KMS-11 (cell line): ENCODE results near the gene LPCAT4.
"Not testable (repeated sequence)": the region's sequence is repeated elsewhere in the genome, so short reads cannot be mapped to it uniquely, and the experiment has no call there.

Experiments
- H2AFZ ChIP-seq: fragments of 200-600 bp; sonication (generic); 2 replicates; pipeline ENCODE4 v1.6.1; 2016; ENCODE audit warnings: antibody characterized with exemption, mixed run types, low read depth
- H3K27ac ChIP-seq: fragments of 200-600 bp; sonication (generic); 2 replicates; pipeline ENCODE4 v1.6.1; 2016; ENCODE audit warnings: mild to moderate bottlenecking, mixed run types
- H3K27me3 ChIP-seq: fragments of 200-600 bp; sonication (generic); 2 replicates; pipeline ENCODE4 v1.6.1; 2017; ENCODE audit warnings: mild to moderate bottlenecking, low read depth, mixed run types, moderate library complexity; ENCODE audit not compliant: insufficient read depth
- H3K36me3 ChIP-seq: fragments of 200-600 bp; sonication (generic); 2 replicates; pipeline ENCODE4 v1.6.1; 2017; ENCODE audit warnings: mild to moderate bottlenecking, mixed run types; ENCODE audit not compliant: insufficient read depth
- H3K4me1 ChIP-seq: fragments of 200-600 bp; sonication (generic); 2 replicates; pipeline ENCODE4 v1.6.1; 2016; ENCODE audit warnings: mild to moderate bottlenecking, low read depth, mixed run types; ENCODE audit not compliant: poor library complexity, severe bottlenecking
- H3K4me2 ChIP-seq: fragments of 200-600 bp; sonication (generic); 2 replicates; pipeline ENCODE4 v1.7.0; 2016; ENCODE audit warnings: mild to moderate bottlenecking, mixed run types
- H3K4me3 ChIP-seq: fragments of 200-600 bp; sonication (generic); IDR thresholded peaks from 2 replicates; pipeline ENCODE4 v1.6.1; 2017; ENCODE audit warnings: low read depth, low read length, mixed read lengths; ENCODE audit not compliant: insufficient read depth
- H3K79me2 ChIP-seq: fragments of 200-600 bp; sonication (generic); 2 replicates; pipeline ENCODE4 v1.6.1; 2016; ENCODE audit warnings: low read depth, mixed run types; ENCODE audit not compliant: insufficient read depth
- H3K9ac ChIP-seq: fragments of 200-600 bp; sonication (generic); 2 replicates; pipeline ENCODE4 v1.6.1; 2016; ENCODE audit warnings: mild to moderate bottlenecking, mixed run types
- H4K20me1 ChIP-seq: fragments of 200-600 bp; sonication (generic); 2 replicates; pipeline ENCODE4 v1.6.1; 2016; ENCODE audit warnings: mild to moderate bottlenecking, mixed run types; ENCODE audit not compliant: insufficient read depth
- TF ChIP-seq, protein P1 (sequence below): fragments of 200-600 bp; sonication (generic); conservative IDR thresholded peaks from 2 replicates; pipeline ENCODE4 v1.6.1; 2017; ENCODE audit warnings: low read depth, mild to moderate bottlenecking, antibody characterized with exemption, low read length, moderate library complexity, mixed read lengths

Gene LPCAT4

DNA sequence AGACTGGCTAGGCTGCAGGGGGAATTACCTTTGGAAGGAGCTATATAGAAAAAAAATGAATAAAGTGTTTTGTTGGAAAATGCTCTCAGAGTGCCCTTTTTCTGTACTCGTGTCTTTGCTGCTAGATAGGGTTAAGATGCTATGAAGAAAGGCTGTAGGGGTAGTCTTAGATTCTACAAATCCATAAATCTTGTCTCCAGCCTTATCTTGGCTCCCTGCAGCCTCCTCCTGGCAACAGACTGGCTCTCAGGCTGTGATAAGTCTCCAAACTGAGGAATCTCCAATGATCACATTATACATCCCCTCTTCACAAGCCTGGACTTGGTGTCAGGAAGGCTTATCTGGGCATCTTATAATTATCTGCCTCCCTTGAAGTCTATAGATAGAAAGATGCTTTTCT, 9.3 kb downstream of the LPCAT4 start:
- Histone ChIP-seq H3K4me1 (no peaks in the 10 kb centered on the region), H3K27ac (no peak overlapping the region), H3K36me3 (no peaks in the 10 kb centered on the region)

DNA sequence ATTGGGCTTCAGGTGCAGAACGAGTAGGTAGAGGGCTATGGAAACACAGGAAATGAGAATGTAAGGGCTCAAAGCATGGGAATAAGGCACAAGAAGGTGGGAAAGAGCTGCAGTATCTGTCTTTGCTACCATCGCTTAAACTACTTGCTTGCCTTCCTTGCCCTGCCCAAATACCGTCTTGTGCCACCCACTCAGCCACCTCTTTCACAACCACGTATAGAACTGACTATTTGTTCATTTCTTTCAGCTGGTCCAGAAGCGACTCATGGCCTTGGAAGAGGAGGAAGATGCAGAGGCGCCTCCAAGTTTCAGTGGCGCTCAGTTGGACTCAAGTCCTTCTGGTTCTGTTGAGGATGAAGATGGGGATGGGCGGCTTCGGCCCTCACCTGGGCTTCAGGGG, 11.8 kb downstream of the LPCAT4 start:
- Histone ChIP-seq H2AFZ (no peak overlapping the region), H3K9ac (no peak overlapping the region), H3K79me2 (no peaks in the 10 kb centered on the region), H3K4me1 (no peaks in the 10 kb centered on the region), H3K4me3 (no peak overlapping the region), H3K27me3 (no peaks in the 10 kb centered on the region), H4K20me1 (no peaks in the 10 kb centered on the region), H3K36me3 (no peaks in the 10 kb centered on the region), H3K4me2 (no peak overlapping the region), H3K27ac (no peak overlapping the region)
- TF ChIP-seq, protein P1, sequence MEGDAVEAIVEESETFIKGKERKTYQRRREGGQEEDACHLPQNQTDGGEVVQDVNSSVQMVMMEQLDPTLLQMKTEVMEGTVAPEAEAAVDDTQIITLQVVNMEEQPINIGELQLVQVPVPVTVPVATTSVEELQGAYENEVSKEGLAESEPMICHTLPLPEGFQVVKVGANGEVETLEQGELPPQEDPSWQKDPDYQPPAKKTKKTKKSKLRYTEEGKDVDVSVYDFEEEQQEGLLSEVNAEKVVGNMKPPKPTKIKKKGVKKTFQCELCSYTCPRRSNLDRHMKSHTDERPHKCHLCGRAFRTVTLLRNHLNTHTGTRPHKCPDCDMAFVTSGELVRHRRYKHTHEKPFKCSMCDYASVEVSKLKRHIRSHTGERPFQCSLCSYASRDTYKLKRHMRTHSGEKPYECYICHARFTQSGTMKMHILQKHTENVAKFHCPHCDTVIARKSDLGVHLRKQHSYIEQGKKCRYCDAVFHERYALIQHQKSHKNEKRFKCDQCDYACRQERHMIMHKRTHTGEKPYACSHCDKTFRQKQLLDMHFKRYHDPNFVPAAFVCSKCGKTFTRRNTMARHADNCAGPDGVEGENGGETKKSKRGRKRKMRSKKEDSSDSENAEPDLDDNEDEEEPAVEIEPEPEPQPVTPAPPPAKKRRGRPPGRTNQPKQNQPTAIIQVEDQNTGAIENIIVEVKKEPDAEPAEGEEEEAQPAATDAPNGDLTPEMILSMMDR: no peak

More for the DNA sequence above, 9.3 kb downstream of the LPCAT4 start:
- Histone ChIP-seq H3K79me2 (no peaks in the 10 kb centered on the region), H3K4me3 (no peak overlapping the region), H4K20me1 (no peaks in the 10 kb centered on the region), H2AFZ (no peak overlapping the region), H3K4me2 (no peak overlapping the region), H3K27me3 (no peaks in the 10 kb centered on the region), H3K9ac (no peak overlapping the region)
- TF ChIP-seq, protein P1: no peak

DNA sequence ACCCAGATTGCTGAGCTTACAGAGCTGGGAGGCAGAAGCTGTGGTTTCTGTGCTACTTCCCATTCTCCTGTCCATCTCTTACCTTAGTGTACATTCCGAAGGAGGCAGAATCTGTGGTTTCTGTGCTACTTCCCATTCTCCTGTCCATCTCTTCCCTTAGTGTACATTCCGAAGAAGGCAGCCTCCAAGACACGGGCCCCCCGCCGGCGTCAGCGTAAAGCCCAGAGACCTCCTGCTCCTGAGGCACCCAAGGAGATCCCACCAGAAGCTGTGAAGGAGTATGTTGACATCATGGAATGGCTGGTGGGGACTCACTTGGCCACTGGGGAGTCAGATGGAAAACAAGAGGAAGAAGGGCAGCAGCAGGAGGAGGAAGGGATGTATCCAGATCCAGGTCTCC, 12.7 kb downstream of the LPCAT4 start:
- H3K79me2 ChIP-seq: no peaks in the 10 kb centered on the region
- no peak overlapping the region for H3K27ac ChIP-seq
- no peak overlapping the region for H3K4me3 ChIP-seq
- no peak overlapping the region for H3K4me2 ChIP-seq
- no peaks in the 10 kb centered on the region for H3K4me1 ChIP-seq
- no peaks in the 10 kb centered on the region for H4K20me1 ChIP-seq
- TF ChIP-seq, protein P1: no peak
- no peaks in the 10 kb centered on the region for H3K36me3 ChIP-seq
- H2AFZ ChIP-seq: no peak overlapping the region
- H3K27me3 ChIP-seq: no peaks in the 10 kb centered on the region
- H3K9ac ChIP-seq: no peak overlapping the region

DNA sequence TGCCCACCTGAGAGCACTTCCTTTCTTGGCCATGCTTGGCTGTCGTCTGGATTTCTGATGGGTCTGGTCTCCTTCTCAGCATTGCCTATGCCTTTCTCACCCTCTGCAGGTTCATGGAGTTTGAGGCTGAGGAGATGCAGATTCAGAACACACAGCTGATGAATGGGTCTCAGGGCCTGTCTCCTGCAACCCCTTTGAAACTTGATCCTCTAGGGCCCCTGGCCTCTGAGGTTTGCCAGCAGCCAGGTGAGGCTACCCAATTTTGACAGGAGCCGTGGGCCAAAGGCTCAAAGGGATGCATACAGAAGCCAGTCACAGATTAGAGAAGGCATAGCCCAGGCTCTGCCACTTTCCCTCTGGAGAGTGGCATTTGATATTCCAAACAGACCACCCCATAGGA, 13.4 kb downstream of the LPCAT4 start:
- no peaks in the 10 kb centered on the region for H3K36me3 ChIP-seq
- H3K27me3 ChIP-seq: no peaks in the 10 kb centered on the region
- H3K4me2 ChIP-seq: no peak overlapping the region
- no peaks in the 10 kb centered on the region for H3K4me1 ChIP-seq
- TF ChIP-seq, protein P1: no peak
- no peak overlapping the region for H3K9ac ChIP-seq
- H3K4me3 ChIP-seq: no peak overlapping the region
- H3K79me2 ChIP-seq: no peaks in the 10 kb centered on the region
- H4K20me1 ChIP-seq: no peaks in the 10 kb centered on the region
- no peak overlapping the region for H3K27ac ChIP-seq
- no peak overlapping the region for H2AFZ ChIP-seq

DNA sequence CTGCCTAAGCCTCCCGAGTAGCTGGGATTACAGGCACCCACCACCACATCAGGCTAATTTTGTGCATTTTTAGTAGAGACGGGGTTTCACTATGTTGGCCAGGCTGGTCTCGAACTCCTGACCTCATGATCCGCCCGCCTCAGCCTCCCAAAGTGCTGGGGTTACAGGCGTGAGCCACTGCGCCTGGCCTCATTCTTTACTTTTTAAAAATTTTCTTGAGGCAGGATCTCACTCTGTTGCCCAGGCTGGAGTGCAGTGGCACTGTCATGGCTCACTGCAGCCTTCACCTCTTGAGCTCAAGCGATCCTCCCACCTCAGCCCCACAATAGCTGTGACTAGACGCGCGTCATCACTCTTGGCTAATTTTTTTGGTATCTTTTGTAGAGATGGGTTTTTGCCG, 14.0 kb downstream of the LPCAT4 start:
- not testable (repeated sequence) for H3K4me1 ChIP-seq, H3K4me2 ChIP-seq, H3K27me3 ChIP-seq, H3K9ac ChIP-seq, H4K20me1 ChIP-seq, H3K79me2 ChIP-seq, H3K27ac ChIP-seq, H3K36me3 ChIP-seq, H3K4me3 ChIP-seq, H2AFZ ChIP-seq
